Karpas-422 (cell line): Measurements from ENCODE around the gene HS6ST1. TPM values are rescaled to one million over a fixed set of nuclear protein-coding genes. Genes with fewer than 3 reads are reported as not detected.

Experiments used
- DNase-seq: peaks from one replicate; pipeline ENCODE4 v3.0.0-alpha.2; 2015
- H2AFZ ChIP-seq: fragments of 200-600 bp; sonication (generic); 2 replicates; pipeline ENCODE4 v1.6.1; 2014; ENCODE audit warnings: antibody characterized with exemption, low read length, mixed read lengths
- H3K27ac ChIP-seq: fragments of 200-600 bp; sonication (generic); 2 replicates; pipeline ENCODE4 v1.5.1; 2014; ENCODE audit warnings: mild to moderate bottlenecking, low read length, moderate library complexity
- H3K27me3 ChIP-seq: fragments of 200-600 bp; sonication (generic); 2 replicates; pipeline ENCODE4 v1.6.1; 2014; ENCODE audit warnings: low read length, mixed read lengths
- H3K36me3 ChIP-seq: fragments of 200-600 bp; sonication (generic); 2 replicates; pipeline ENCODE4 v1.6.1; 2014; ENCODE audit warnings: low read length, mixed read lengths; ENCODE audit not compliant: insufficient read depth
- H3K4me1 ChIP-seq: fragments of 200-600 bp; sonication (generic); 2 replicates; pipeline ENCODE4 v1.6.1; 2014; ENCODE audit warnings: mild to moderate bottlenecking, low read length, mixed read lengths
- H3K4me2 ChIP-seq: fragments of 200-600 bp; sonication (generic); 2 replicates; pipeline ENCODE4 v1.6.1; 2014; ENCODE audit warnings: low read length, low read depth, mild to moderate bottlenecking; ENCODE audit not compliant: poor library complexity, severe bottlenecking
- H3K4me3 ChIP-seq: fragments of 200-600 bp; sonication (generic); 2 replicates; pipeline ENCODE4 v1.5.1; 2014; ENCODE audit warnings: mild to moderate bottlenecking, antibody characterized with exemption, low read length, mixed read lengths
- H3K79me2 ChIP-seq: fragments of 200-600 bp; sonication (generic); 2 replicates; pipeline ENCODE4 v1.6.1; 2014; ENCODE audit warnings: mild to moderate bottlenecking, low read length, mixed read lengths
- H3K9ac ChIP-seq: fragments of 200-600 bp; sonication (generic); 2 replicates; pipeline ENCODE4 v1.6.0; 2014; ENCODE audit warnings: low read length
- H3K9me2 ChIP-seq: fragments of 200-600 bp; sonication (generic), shearing (Covaris generic); replicated peaks from 2 replicates; pipeline ENCODE4 v1.6.0; 2014; ENCODE audit warnings: mild to moderate bottlenecking, low read length, moderate library complexity; ENCODE audit not compliant: insufficient read depth
- H3K9me3 ChIP-seq: fragments of 300-700, 200-600 bp; sonication (generic); 2 replicates; pipeline ENCODE4 v1.6.1; 2014; ENCODE audit warnings: low read length, mixed read lengths
- H4K20me1 ChIP-seq: fragments of 200-600 bp; sonication (generic); 2 replicates; pipeline ENCODE4 v1.6.1; 2014; ENCODE audit warnings: mild to moderate bottlenecking, antibody characterized with exemption, low read length, low read depth; ENCODE audit not compliant: insufficient read depth
- total RNA-seq: library from RNA; depleted of rRNA; stranded (reverse); fragments of >200 nt; shearing (Covaris generic); gene quantifications from 2 replicates; pipeline ENCODE4 v1.2.3, GENCODE V29; 2014; ENCODE audit warnings: low replicate concordance

HS6ST1 gene
- total RNA-seq, 1 experiment from 2014 or later: 3.3 TPM

- no peaks in the 10 kb centered on the region for H3K9me3 ChIP-seq
- no peak overlapping the region for H2AFZ ChIP-seq
- no peak overlapping the region for H3K27ac ChIP-seq
- no peaks in the 10 kb centered on the region for H3K9me2 ChIP-seq
- no peaks in the 10 kb centered on the region for H3K27me3 ChIP-seq
- H3K4me1 ChIP-seq: no peaks in the 10 kb centered on the region
- peaks cover 41% of the 10 kb centered on the region for H4K20me1 ChIP-seq
- no peaks in the 10 kb centered on the region for H3K36me3 ChIP-seq
- DNase-seq: no peak
- H3K4me2 ChIP-seq: no peak overlapping the region
- no peak overlapping the region for H3K4me3 ChIP-seq
- H3K9ac ChIP-seq: no peak overlapping the region
- H3K79me2 ChIP-seq: no peaks in the 10 kb centered on the region
Measured at GRCh38 chr2:128293870-128294455, 24.7 kb downstream of the HS6ST1 start.

- Histone ChIP-seq H3K79me2 (no peaks in the 10 kb centered on the region), H3K4me2 (no peak overlapping the region), H3K4me3 (no peak overlapping the region), H4K20me1 (peaks cover 39% of the 10 kb centered on the region), H3K4me1 (no peaks in the 10 kb centered on the region), H3K27me3 (no peaks in the 10 kb centered on the region), H2AFZ (no peak overlapping the region), H3K9ac (no peak overlapping the region), H3K27ac (no peak overlapping the region), H3K9me3 (no peaks in the 10 kb centered on the region), H3K9me2 (no peaks in the 10 kb centered on the region), H3K36me3 (no peaks in the 10 kb centered on the region)
- no peak for DNase-seq
Measured at GRCh38 chr2:128293426-128293755, 25.3 kb downstream of the HS6ST1 start.

- no peak overlapping the region for H3K4me3 ChIP-seq
- no peak for DNase-seq
- H3K4me1 ChIP-seq: no peaks in the 10 kb centered on the region
- H4K20me1 ChIP-seq: peaks cover 43% of the 10 kb centered on the region
- no peaks in the 10 kb centered on the region for H3K9me3 ChIP-seq
- H3K79me2 ChIP-seq: no peaks in the 10 kb centered on the region
- no peak overlapping the region for H3K4me2 ChIP-seq
- H3K9me2 ChIP-seq: no peaks in the 10 kb centered on the region
- H3K27ac ChIP-seq: no peak overlapping the region
- H3K27me3 ChIP-seq: no peaks in the 10 kb centered on the region
- no peak overlapping the region for H2AFZ ChIP-seq
- no peak overlapping the region for H3K9ac ChIP-seq
- H3K36me3 ChIP-seq: no peaks in the 10 kb centered on the region
Measured at GRCh38 chr2:128292599-128293425, 25.9 kb downstream of the HS6ST1 start.

- Histone ChIP-seq H3K27ac (no peak overlapping the region), H3K4me1 (no peaks in the 10 kb centered on the region), H3K36me3 (no peaks in the 10 kb centered on the region), H3K79me2 (no peaks in the 10 kb centered on the region), H3K9ac (no peak overlapping the region), H2AFZ (no peak overlapping the region), H3K9me2 (no peaks in the 10 kb centered on the region), H3K9me3 (no peaks in the 10 kb centered on the region), H4K20me1 (peaks cover 39% of the 10 kb centered on the region), H3K27me3 (no peaks in the 10 kb centered on the region), H3K4me3 (no peak overlapping the region), H3K4me2 (no peak overlapping the region)
- DNase-seq: no peak
Measured at GRCh38 chr2:128291844-128292598, 26.6 kb downstream of the HS6ST1 start.

DNA sequence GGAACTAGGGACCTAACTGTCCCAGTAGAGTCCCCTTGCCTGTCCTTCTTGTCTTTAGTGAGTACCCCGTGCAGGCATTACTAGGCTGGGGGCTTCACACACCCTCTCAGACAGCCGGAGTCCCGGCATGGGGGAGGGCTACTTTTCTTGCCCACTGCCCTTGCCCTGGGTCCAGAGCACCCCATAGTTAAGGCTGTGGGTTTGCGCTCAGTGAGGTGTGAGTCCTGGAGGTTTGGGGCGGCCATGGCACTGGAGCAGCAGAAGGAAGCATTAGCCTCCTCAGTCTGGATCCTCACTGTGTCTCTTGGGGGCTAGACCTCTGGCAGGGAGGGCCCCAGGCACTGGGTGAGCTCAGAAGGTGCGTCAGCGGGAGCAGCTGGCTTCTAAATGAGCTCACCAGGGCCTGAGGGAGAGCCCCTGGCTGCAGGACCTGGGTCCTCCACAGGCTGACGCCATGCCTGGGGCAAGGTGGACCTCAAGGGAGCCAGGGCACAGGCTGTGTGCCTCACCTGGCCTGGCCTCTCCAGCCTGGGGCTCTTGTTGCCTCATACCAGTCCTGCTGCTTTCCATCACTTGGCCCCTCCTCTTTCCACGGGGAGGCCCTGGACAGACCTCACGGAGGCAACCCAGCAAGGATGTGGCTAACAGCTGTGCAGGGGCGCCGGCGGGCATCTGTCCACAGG, 27.4 kb downstream of the HS6ST1 start:
- Histone ChIP-seq H3K27me3 (no peaks in the 10 kb centered on the region), H4K20me1 (peaks cover 33% of the 10 kb centered on the region; the same call in 1 of the 2 replicates), H3K9me3 (no peaks in the 10 kb centered on the region), H2AFZ (no peak overlapping the region), H3K27ac (no peak overlapping the region), H3K79me2 (no peaks in the 10 kb centered on the region), H3K4me1 (no peaks in the 10 kb centered on the region), H3K9me2 (no peaks in the 10 kb centered on the region), H3K4me2 (no peak overlapping the region), H3K36me3 (no peaks in the 10 kb centered on the region), H3K4me3 (no peak overlapping the region), H3K9ac (no peak overlapping the region)
- DNase-seq: no peak

GRCh38 chr2:128290356-128290755, 28.3 kb downstream of the HS6ST1 start:
- DNase-seq: no peak
- H3K27ac ChIP-seq: no peak overlapping the region
- no peaks in the 10 kb centered on the region for H3K36me3 ChIP-seq
- no peak overlapping the region for H3K4me2 ChIP-seq
- no peak overlapping the region for H3K9ac ChIP-seq
- H3K4me3 ChIP-seq: no peak overlapping the region
- no peaks in the 10 kb centered on the region for H3K4me1 ChIP-seq
- no peaks in the 10 kb centered on the region for H3K27me3 ChIP-seq
- no peaks in the 10 kb centered on the region for H3K9me2 ChIP-seq
- H4K20me1 ChIP-seq: peaks cover 24% of the 10 kb centered on the region; the same call in 1 of the 2 replicates
- H3K79me2 ChIP-seq: no peaks in the 10 kb centered on the region
- no peaks in the 10 kb centered on the region for H3K9me3 ChIP-seq
- no peak overlapping the region for H2AFZ ChIP-seq

DNA sequence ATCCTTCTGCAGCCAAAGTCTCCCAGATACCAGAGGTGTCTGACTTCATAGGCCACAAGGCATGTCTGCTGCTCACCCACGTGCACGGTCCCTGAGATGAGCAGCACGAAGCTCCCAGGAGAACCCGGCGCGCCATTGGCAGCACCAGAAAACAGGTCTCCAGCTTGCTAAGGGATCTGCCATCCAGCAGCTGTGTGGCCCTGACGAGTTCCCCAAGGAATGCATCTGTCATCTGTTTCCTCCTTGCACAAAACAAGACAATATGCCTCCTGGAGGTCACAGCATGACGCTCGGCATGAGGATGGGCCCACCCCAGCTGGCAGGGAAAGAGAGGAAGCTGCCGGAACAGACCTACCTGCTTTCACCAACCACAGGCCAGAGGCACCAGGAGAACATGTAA, 29.2 kb downstream of the HS6ST1 start:
- H3K4me1 ChIP-seq: no peaks in the 10 kb centered on the region
- H3K27me3 ChIP-seq: no peaks in the 10 kb centered on the region
- H3K4me3 ChIP-seq: no peak overlapping the region
- no peaks in the 10 kb centered on the region for H3K9me2 ChIP-seq
- H3K9ac ChIP-seq: no peak overlapping the region
- DNase-seq: no peak
- no peak overlapping the region for H3K4me2 ChIP-seq
- no peak overlapping the region for H2AFZ ChIP-seq
- no peaks in the 10 kb centered on the region for H3K36me3 ChIP-seq
- peaks cover 17% of the 10 kb centered on the region; the same call in 1 of the 2 replicates for H4K20me1 ChIP-seq
- H3K79me2 ChIP-seq: no peaks in the 10 kb centered on the region
- no peak overlapping the region for H3K27ac ChIP-seq
- H3K9me3 ChIP-seq: no peaks in the 10 kb centered on the region

GRCh38 chr2:128288781-128289180, 29.9 kb downstream of the HS6ST1 start:
- no peak overlapping the region for H2AFZ ChIP-seq
- DNase-seq: no peak
- no peak overlapping the region for H3K9ac ChIP-seq
- H3K27ac ChIP-seq: no peak overlapping the region
- H3K9me2 ChIP-seq: no peaks in the 10 kb centered on the region
- H3K36me3 ChIP-seq: no peaks in the 10 kb centered on the region
- H4K20me1 ChIP-seq: peaks cover 13% of the 10 kb centered on the region; the same call in 1 of the 2 replicates
- H3K4me3 ChIP-seq: no peak overlapping the region
- H3K9me3 ChIP-seq: no peaks in the 10 kb centered on the region
- H3K4me1 ChIP-seq: no peaks in the 10 kb centered on the region
- H3K79me2 ChIP-seq: no peaks in the 10 kb centered on the region
- H3K27me3 ChIP-seq: no peaks in the 10 kb centered on the region
- no peak overlapping the region for H3K4me2 ChIP-seq
